Measurements from ENCODE around the gene COMMD2. TPM values are rescaled to one million over a fixed set of nuclear protein-coding genes. Genes with fewer than 3 reads are reported as not detected.

COMMD2 gene
- total and polyA plus RNA-seq, 2 of the 4 experiments (the other 2 are of a cell fraction), result 23.6 to 46.1 TPM

DNA sequence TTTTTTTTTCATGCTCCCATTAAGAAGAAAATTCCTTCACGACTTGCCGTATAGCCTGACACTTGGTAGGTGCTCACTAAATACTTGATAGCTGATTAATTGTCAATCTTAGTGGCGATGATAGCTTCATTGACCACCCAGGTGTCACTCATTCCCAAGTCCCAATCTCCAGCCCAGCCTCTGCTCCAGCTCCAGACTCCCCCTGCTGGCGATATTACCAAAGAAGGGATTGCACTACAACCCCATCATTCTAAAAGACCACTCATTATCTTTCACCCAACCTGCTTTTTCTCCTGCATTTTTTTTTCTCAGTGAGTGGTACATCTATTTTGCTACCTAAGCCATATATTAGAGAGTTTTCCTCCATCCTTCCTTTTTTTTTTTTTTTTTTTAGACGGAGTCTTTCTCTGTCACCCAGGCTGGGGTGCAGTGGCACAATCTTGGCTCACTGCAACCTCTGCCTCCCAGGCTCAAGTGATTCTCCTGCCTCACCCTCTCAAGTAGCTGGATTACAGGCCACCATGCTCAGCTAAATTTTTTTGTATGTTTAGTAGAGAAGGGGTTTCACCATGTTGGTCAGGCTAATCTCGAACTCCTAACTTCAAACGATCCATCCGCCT is 19.5 kb upstream of the COMMD2 start:
- POLR2A ChIA-PET (ENCODE audit: unreplicated experiment), result no interaction called here
- in situ Hi-C loops (cut with MboI; ENCODE audit: low sequenced_read_pairs), result no loop called here
- no peak overlapping the region for H4K91ac ChIP-seq (ENCODE audit: insufficient read depth, low read depth, low read length)
- intact Hi-C loops (cut with micrococcal nuclease), result no loop called here
- DNase-seq (peak; percentile 25), ATAC-seq (ENCODE audit: low read depth) (peak; percentile 70; the same call in 1 of the 2 replicates)
- no peak overlapping the region for H3K27ac ChIP-seq (ENCODE audit: insufficient read depth, low read length)
- no peak overlapping the region for H2BK5ac ChIP-seq (ENCODE audit: low read depth, low read length, poor library complexity, severe bottlenecking)
- H3K36me3 ChIP-seq (ENCODE audit: control insufficient read depth, insufficient read depth, low read length), result no peaks in the 10 kb centered on the region
- no peaks in the 10 kb centered on the region for H3K4me1 ChIP-seq (ENCODE audit: control insufficient read depth, insufficient read depth, low read length)
- no peak overlapping the region for H2BK15ac ChIP-seq (ENCODE audit: low read depth, low read length)
- BruUV-seq (replicated peaks), result no TSS peak
- no peak overlapping the region for H3K4ac ChIP-seq (ENCODE audit: low read depth, low read length)
- H3K23ac ChIP-seq (ENCODE audit: low read depth, low read length), result no peak overlapping the region
- CTCF ChIA-PET, result interaction anchor here (0.6 to 2.8 kb wide), 17 partner anchors 9 to 642 kb away, joined by 3 to 15 read pairs (median 3); partner anchors contain the start of gene COMMD2
- H3K9me3 ChIP-seq (ENCODE audit: control insufficient read depth, insufficient read depth, low read length), result no peaks in the 10 kb centered on the region
- no peak overlapping the region for H2AFZ ChIP-seq (replicated peaks; ENCODE audit: low read length, poor library complexity)
- no peaks in the 10 kb centered on the region for H4K20me1 ChIP-seq (ENCODE audit: insufficient read depth, low read length)
- H3K4me3 ChIP-seq (ENCODE audit: insufficient read depth, low read depth, low read length), result no peak overlapping the region
- no peak overlapping the region for H3K4me2 ChIP-seq (ENCODE audit: low read depth, low read length)
- dilution Hi-C loops (cut with HindIII; ENCODE audit: low sequenced_read_pairs, unreplicated experiment), result no loop called here
- no peak overlapping the region for H3K56ac ChIP-seq (ENCODE audit: extremely low read depth, insufficient read depth, low read length)
- H2BK20ac ChIP-seq (ENCODE audit: low read depth, low read length), result no peak overlapping the region
- H3K27me3 ChIP-seq (ENCODE audit: control insufficient read depth, insufficient read depth, low read length), result peaks cover 13% of the 10 kb centered on the region
- no peak overlapping the region for H3K14ac ChIP-seq (replicated peaks; ENCODE audit: low read depth, low read length)
- no peak overlapping the region for H2AK5ac ChIP-seq (ENCODE audit: low read depth, low read length)
- H3K18ac ChIP-seq (ENCODE audit: low read depth, low read length), result no peak overlapping the region
- no peak overlapping the region for H3K9ac ChIP-seq (ENCODE audit: low read depth, low read length)
- no peak overlapping the region for H4K5ac ChIP-seq (ENCODE audit: low read depth, low read length)
- WGBS, 2 experiments (ENCODE audit: extremely low coverage in 2 of 2, insufficient read length in 1 of 2), result 92% methylated on average over 2 of the region's 8 CpGs; no CpG with 5 or more reads in 1 of the 2 experiments
- no peak overlapping the region for H2BK120ac ChIP-seq (ENCODE audit: low read depth, low read length)
- TF ChIP-seq, protein P1, sequence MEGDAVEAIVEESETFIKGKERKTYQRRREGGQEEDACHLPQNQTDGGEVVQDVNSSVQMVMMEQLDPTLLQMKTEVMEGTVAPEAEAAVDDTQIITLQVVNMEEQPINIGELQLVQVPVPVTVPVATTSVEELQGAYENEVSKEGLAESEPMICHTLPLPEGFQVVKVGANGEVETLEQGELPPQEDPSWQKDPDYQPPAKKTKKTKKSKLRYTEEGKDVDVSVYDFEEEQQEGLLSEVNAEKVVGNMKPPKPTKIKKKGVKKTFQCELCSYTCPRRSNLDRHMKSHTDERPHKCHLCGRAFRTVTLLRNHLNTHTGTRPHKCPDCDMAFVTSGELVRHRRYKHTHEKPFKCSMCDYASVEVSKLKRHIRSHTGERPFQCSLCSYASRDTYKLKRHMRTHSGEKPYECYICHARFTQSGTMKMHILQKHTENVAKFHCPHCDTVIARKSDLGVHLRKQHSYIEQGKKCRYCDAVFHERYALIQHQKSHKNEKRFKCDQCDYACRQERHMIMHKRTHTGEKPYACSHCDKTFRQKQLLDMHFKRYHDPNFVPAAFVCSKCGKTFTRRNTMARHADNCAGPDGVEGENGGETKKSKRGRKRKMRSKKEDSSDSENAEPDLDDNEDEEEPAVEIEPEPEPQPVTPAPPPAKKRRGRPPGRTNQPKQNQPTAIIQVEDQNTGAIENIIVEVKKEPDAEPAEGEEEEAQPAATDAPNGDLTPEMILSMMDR (conservative IDR thresholded peaks at IDR 0.05; ENCODE audit: low read depth, low read length), result peak; percentile 67
- TF ChIP-seq MAZ (IDR thresholded peaks at IDR 0.05; ENCODE audit: borderline replicate concordance, low read depth, low read length), result no peak
- TF ChIP-seq BHLHE40 (IDR thresholded peaks at IDR 0.05; ENCODE audit: low read depth, low read length), result no peak
- peak; percentile 67 for TF ChIP-seq RAD21 (IDR thresholded peaks at IDR 0.05; ENCODE audit: low read length)
- peak; percentile 50 for TF ChIP-seq SMC3 (IDR thresholded peaks at IDR 0.05; ENCODE audit: low read depth, low read length)
- TF ChIP-seq MXI1 (IDR thresholded peaks at IDR 0.05; ENCODE audit: borderline replicate concordance, low read depth, low read length), result no peak
- TF ChIP-seq NFE2L2 (IDR thresholded peaks at IDR 0.05; ENCODE audit: low read depth, low read length), result no peak
- no peak for TF ChIP-seq POLR2A (IDR thresholded peaks at IDR 0.05; ENCODE audit: low read depth, low read length)
- H3K9me1 ChIP-seq (ENCODE audit: insufficient read depth, low read length), result no peaks in the 10 kb centered on the region; the same call in 1 of the 2 replicates
- H3K79me1 ChIP-seq (ENCODE audit: low read depth in 1 of 2, low read length in 2 of 2), result no peaks in the 10 kb centered on the region
- H2AK9ac ChIP-seq (replicated peaks; ENCODE audit: low read depth, low read length, poor library complexity), result no peak overlapping the region
- no peak overlapping the region for H4K8ac ChIP-seq (ENCODE audit: low read depth in 2 of 2, low read length in 2 of 2)

All from IMR-90 (cell line).